ENCODE data around the gene IMP3. TPM values are rescaled to one million over a fixed set of nuclear protein-coding genes. Genes with fewer than 3 reads are reported as not detected.

Gene IMP3
- total and polyA plus RNA-seq, 9 of the 15 experiments (the other 6 are each of a cell fraction or from before 2014, with no cell fraction given) = 14.5 to 160 (median 74.4) TPM

DNA sequence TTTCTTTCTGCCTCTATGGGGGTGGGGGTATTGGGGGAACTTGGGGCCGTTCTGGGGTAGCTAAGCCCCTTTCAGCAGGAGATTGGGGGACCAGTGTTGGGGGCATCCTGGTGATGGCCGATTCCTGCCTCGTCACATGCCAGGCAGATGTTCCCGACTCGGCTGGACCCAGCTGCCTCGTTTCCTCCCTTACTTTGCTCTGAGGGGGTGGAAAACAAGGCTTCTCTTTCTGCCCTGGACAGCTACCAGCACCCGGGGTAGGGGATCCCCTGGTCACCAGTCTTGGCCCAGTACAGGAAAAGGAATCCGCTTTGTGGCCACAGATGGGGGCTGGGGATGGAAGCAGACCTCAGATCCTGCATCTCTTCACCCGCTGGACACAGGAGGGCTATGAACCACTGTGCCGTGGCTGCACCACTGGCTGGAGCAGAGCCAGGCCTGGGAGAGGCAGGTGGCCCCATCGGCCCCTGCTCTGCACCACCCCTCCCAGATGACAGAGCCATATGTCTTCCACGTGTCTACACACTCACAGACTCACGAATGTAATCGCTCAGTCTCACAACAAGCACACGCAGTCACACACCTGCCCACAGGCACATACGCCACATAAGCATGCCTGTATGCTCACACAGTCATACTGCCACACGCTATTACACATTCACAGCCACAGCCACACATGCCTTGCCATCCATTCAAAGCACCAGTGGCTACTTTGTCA is 20.1 kb upstream of the IMP3 start:
- ChIA-PET POLR2A (interaction anchor here (0.6 to 1.4 kb wide), 2 partner anchors 9 to 422 kb away, joined by 3 read pairs; no protein-coding TSS in a partner anchor), CTCF (ENCODE audit: low intra/inter-chr PET ratio) (no interaction called here)
- Histone ChIP-seq H3K27ac (ENCODE audit: extremely low read depth, low read depth, low read length) (no peak overlapping the region), H3K79me2 (ENCODE audit: control insufficient read depth, insufficient read depth, low read length) (no peaks in the 10 kb centered on the region), H3K4me3 (no peak overlapping the region), H3K9ac (ENCODE audit: insufficient read depth in 1 of 2, low read depth in 2 of 2, low read length in 2 of 2) (peak overlapping the region in 1 of 2 experiments; percentile 62; a peak in 2 of 4 replicates), H3K27me3 (ENCODE audit: control insufficient read depth in 2 of 2, insufficient read depth in 2 of 2, low read length in 2 of 2) (no peaks in the 10 kb centered on the region), H2AFZ (ENCODE audit: low read depth, low read length) (no peak overlapping the region), H3K4me1 (replicated peaks in 1 of 2; ENCODE audit: control insufficient read depth in 2 of 2, insufficient read depth in 2 of 2, low read length in 2 of 2) (peaks cover 0 to 23% of the 10 kb centered on the region in 2 experiments; a peak in 2 of 5 replicates), H4K20me1 (replicated peaks; ENCODE audit: control insufficient read depth, insufficient read depth, low read length) (0 out of 2 replicates have a peak, but pooled peaks cover 7% of the 10 kb centered on the region), H3K9me1 (ENCODE audit: control insufficient read depth, insufficient read depth, low read length) (no peaks in the 10 kb centered on the region), H3K36me3 (ENCODE audit: control insufficient read depth, insufficient read depth, low read length) (peaks cover 26% of the 10 kb centered on the region; the same call in 2 of the 3 replicates), H3K4me2 (ENCODE audit: insufficient read depth, low read length) (no peak overlapping the region), H3K9me3 (replicated peaks; ENCODE audit: control insufficient read depth, insufficient read depth, low read depth, low read length) (no peaks in the 10 kb centered on the region)
- 65% methylated on average over 12 of the region's 17 CpGs for WGBS (ENCODE audit: insufficient coverage, low coverage, missing lambda C conversion rate)
- in situ Hi-C loops (cut with MboI) (no loop called here), intact Hi-C loops (cut with micrococcal nuclease) (no loop called here)
- ATAC-seq (peak; percentile 12; the same call in 2 of the 3 replicates), FAIRE-seq (no peak), DNase-seq (ENCODE audit: extremely low read depth in 1 of 4, low spot score in 3 of 4) (no peak)
- TF ChIP-seq, protein P1, sequence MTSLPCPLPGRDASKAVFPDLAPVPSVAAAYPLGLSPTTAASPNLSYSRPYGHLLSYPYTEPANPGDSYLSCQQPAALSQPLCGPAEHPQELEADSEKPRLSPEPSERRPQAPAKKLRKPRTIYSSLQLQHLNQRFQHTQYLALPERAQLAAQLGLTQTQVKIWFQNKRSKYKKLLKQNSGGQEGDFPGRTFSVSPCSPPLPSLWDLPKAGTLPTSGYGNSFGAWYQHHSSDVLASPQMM (CRISPR knock-in tag; IDR thresholded peaks at IDR 0.05) = no peak
- TF ChIP-seq ERF (CRISPR knock-in tag; IDR thresholded peaks at IDR 0.05) (no peak), MYNN (IDR thresholded peaks at IDR 0.05) (no peak), MYNN (CRISPR knock-in tag; IDR thresholded peaks at IDR 0.05) (no peak), GABPB2 (CRISPR knock-in tag; conservative IDR thresholded peaks at IDR 0.05) (no peak), KAT7 (CRISPR knock-in tag; IDR thresholded peaks at IDR 0.05; ENCODE audit: borderline replicate concordance) (no peak), ZNF561 (CRISPR knock-in tag; conservative IDR thresholded peaks at IDR 0.05) (no peak), TEAD1 (CRISPR knock-in tag; IDR thresholded peaks at IDR 0.05) (no peak), ETS2 (tag; IDR thresholded peaks at IDR 0.05; ENCODE audit: borderline replicate concordance, poor library complexity, severe bottlenecking) (no peak)
- TF ChIP-seq, protein P2, sequence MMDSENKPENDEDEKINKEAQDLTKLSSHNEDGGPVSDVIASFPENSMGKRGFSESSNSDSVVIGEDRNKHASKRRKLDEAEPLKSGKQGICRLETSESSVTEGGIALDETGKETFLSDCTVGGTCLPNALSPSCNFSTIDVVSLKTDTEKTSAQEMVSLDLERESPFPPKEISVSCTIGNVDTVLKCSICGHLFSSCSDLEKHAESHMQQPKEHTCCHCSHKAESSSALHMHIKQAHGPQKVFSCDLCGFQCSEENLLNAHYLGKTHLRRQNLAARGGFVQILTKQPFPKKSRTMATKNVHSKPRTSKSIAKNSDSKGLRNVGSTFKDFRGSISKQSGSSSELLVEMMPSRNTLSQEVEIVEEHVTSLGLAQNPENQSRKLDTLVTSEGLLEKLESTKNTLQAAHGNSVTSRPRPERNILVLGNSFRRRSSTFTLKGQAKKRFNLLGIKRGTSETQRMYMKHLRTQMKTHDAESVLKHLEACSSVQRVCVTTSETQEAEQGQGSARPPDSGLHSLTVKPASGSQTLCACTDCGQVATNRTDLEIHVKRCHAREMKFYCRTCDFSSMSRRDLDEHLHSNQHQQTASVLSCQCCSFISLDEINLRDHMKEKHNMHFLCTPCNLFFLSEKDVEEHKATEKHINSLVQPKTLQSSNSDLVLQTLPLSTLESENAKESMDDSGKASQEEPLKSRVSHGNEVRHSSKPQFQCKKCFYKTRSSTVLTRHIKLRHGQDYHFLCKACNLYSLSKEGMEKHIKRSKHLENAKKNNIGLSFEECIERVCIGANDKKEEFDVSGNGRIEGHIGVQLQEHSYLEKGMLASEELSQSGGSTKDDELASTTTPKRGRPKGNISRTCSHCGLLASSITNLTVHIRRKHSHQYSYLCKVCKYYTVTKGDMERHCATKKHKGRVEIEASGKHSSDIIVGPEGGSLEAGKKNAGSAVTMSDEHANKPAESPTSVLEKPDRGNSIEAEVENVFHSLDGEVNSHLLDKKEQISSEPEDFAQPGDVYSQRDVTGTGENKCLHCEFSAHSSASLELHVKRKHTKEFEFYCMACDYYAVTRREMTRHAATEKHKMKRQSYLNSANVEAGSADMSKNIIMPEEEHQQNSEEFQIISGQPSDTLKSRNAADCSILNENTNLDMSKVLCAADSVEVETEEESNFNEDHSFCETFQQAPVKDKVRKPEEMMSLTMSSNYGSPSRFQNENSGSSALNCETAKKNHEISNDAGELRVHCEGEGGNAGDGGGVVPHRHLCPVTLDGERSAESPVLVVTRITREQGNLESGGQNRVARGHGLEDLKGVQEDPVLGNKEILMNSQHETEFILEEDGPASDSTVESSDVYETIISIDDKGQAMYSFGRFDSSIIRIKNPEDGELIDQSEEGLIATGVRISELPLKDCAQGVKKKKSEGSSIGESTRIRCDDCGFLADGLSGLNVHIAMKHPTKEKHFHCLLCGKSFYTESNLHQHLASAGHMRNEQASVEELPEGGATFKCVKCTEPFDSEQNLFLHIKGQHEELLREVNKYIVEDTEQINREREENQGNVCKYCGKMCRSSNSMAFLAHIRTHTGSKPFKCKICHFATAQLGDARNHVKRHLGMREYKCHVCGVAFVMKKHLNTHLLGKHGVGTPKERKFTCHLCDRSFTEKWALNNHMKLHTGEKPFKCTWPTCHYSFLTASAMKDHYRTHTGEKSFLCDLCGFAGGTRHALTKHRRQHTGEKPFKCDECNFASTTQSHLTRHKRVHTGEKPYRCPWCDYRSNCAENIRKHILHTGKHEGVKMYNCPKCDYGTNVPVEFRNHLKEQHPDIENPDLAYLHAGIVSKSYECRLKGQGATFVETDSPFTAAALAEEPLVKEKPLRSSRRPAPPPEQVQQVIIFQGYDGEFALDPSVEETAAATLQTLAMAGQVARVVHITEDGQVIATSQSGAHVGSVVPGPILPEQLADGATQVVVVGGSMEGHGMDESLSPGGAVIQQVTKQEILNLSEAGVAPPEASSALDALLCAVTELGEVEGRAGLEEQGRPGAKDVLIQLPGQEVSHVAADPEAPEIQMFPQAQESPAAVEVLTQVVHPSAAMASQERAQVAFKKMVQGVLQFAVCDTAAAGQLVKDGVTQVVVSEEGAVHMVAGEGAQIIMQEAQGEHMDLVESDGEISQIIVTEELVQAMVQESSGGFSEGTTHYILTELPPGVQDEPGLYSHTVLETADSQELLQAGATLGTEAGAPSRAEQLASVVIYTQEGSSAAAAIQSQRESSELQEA (IDR thresholded peaks at IDR 0.05; ENCODE audit: low read depth) = no peak
- no TSS peak for BruUV-seq (replicated peaks)
